HEK293 (cell line): ENCODE results near the gene MYH15.

Source experiments
- CTCF ChIA-PET: fragments of 350-600 bp; formaldehyde crosslinking; extraction: SDS; loops from one replicate; lab custom pipeline; 2021; ENCODE audit warnings: antibody characterized with exemption; lab: Yijun Ruan, JAX
- POLR2A ChIA-PET: fragments of 300-600 bp; formaldehyde crosslinking; extraction: SDS; loops from one replicate; lab custom pipeline; 2020; ENCODE audit warnings: antibody characterized with exemption, inconsistent platforms; lab: Yijun Ruan, JAX
- H3K27ac ChIP-seq: fragments of 200-500 bp; sonication (Bioruptor generic); 2 replicates; pipeline ENCODE4 v1.5.1; 2014; ENCODE audit warnings: low read depth, low read length, control low read depth, inconsistent platforms; ENCODE audit errors: extremely low read depth
- H3K36me3 ChIP-seq, 2 experiments: fragments of 200-500 bp in 1 of 2; sonication (Bioruptor generic) in 1 of 2; 1 replicate in 1 of 2; 2 replicates in 1 of 2; pipeline ENCODE4 v1.5.1; 2014 to 2017; ENCODE audit warnings: inconsistent platforms in 2 of 2, low read length in 2 of 2; ENCODE audit not compliant: control insufficient read depth in 2 of 2, insufficient read depth in 1 of 2
- H3K4me1 ChIP-seq: fragments of 200-500 bp; sonication (Bioruptor generic); 2 replicates; pipeline ENCODE4 v1.5.1; 2014; ENCODE audit warnings: mild to moderate bottlenecking, low read length, inconsistent platforms; ENCODE audit not compliant: control insufficient read depth, insufficient read depth
- H3K4me3 ChIP-seq: 2 replicates; pipeline ENCODE4 v1.5.1; 2011; ENCODE audit warnings: low read depth, mild to moderate bottlenecking, control low read depth, low read length, moderate library complexity
- H3K9me3 ChIP-seq: fragments of 200-500 bp; sonication (Bioruptor generic); 2 replicates; pipeline ENCODE4 v1.5.1; 2014; ENCODE audit warnings: low read depth, low read length, inconsistent platforms; ENCODE audit not compliant: control insufficient read depth, insufficient read depth
- FEZF1 ChIP-seq: fragments of 450-650 bp; formaldehyde crosslinking; IDR thresholded peaks from 2 replicates; pipeline ENCODE4 v1.5.1; 2016; ENCODE audit warnings: missing biosample characterization, missing genetic modification characterization
- HIC1 ChIP-seq: fragments of 450-650 bp; formaldehyde crosslinking; IDR thresholded peaks from 2 replicates; pipeline ENCODE4 v1.5.1; 2016; ENCODE audit warnings: missing biosample characterization, missing genetic modification characterization
- MYNN ChIP-seq: fragments of 450-650 bp; formaldehyde crosslinking; IDR thresholded peaks from 2 replicates; pipeline ENCODE4 v1.5.1; 2016; ENCODE audit warnings: missing biosample characterization, missing genetic modification characterization, borderline replicate concordance
- OVOL3 ChIP-seq: fragments of 450-650 bp; formaldehyde crosslinking; IDR thresholded peaks from 2 replicates; pipeline ENCODE4 v1.5.1; 2016; ENCODE audit warnings: missing biosample characterization, missing genetic modification characterization
- PRDM2 ChIP-seq: fragments of 450-650 bp; formaldehyde crosslinking; IDR thresholded peaks from 2 replicates; pipeline ENCODE4 v1.5.1; 2016; ENCODE audit warnings: missing biosample characterization, missing genetic modification characterization, borderline replicate concordance
- PRDM4 ChIP-seq: fragments of 450-650 bp; formaldehyde crosslinking; IDR thresholded peaks from 2 replicates; pipeline ENCODE4 v1.5.1; 2017; ENCODE audit warnings: missing biosample characterization, missing genetic modification characterization
- SCRT1 ChIP-seq: fragments of 450-650 bp; formaldehyde crosslinking; IDR thresholded peaks from 2 replicates; pipeline ENCODE4 v1.5.1; 2016; ENCODE audit warnings: missing biosample characterization, missing genetic modification characterization, borderline replicate concordance
- WT1 ChIP-seq: fragments of 450-650 bp; formaldehyde crosslinking; IDR thresholded peaks from 2 replicates; pipeline ENCODE4 v1.5.1; 2016; ENCODE audit warnings: missing biosample characterization, missing genetic modification characterization
- ZBTB1 ChIP-seq: fragments of 450-650 bp; formaldehyde crosslinking; IDR thresholded peaks from 2 replicates; pipeline ENCODE4 v1.5.1; 2016; ENCODE audit warnings: missing biosample characterization, missing genetic modification characterization
- ZBTB20 ChIP-seq: fragments of 450-650 bp; formaldehyde crosslinking; IDR thresholded peaks from 2 replicates; pipeline ENCODE4 v1.5.1; 2016; ENCODE audit warnings: missing biosample characterization, missing genetic modification characterization
- ZNF132 ChIP-seq: fragments of 450-650 bp; formaldehyde crosslinking; IDR thresholded peaks from 2 replicates; pipeline ENCODE4 v1.5.1; 2017; ENCODE audit warnings: missing biosample characterization, missing genetic modification characterization, borderline replicate concordance
- ZNF184 ChIP-seq: fragments of 450-650 bp; IDR thresholded peaks from 2 replicates; pipeline ENCODE4 v1.5.1; 2018; ENCODE audit warnings: missing biosample characterization, mild to moderate bottlenecking, missing genetic modification characterization
- ZNF19 ChIP-seq: fragments of 450-650 bp; formaldehyde crosslinking; IDR thresholded peaks from 2 replicates; pipeline ENCODE4; 2016; ENCODE audit warnings: missing biosample characterization, missing genetic modification characterization, low read depth
- ZNF350 ChIP-seq: fragments of 450-650 bp; formaldehyde crosslinking; IDR thresholded peaks from 2 replicates; pipeline ENCODE4 v1.5.0; 2017; ENCODE audit warnings: missing biosample characterization, mild to moderate bottlenecking, missing genetic modification characterization
- ZNF404 ChIP-seq: fragments of 450-650 bp; formaldehyde crosslinking; IDR thresholded peaks from 2 replicates; pipeline ENCODE4 v1.5.1; 2017; ENCODE audit warnings: missing biosample characterization, missing genetic modification characterization
- ZNF488 ChIP-seq: fragments of 450-650 bp; formaldehyde crosslinking; IDR thresholded peaks from 2 replicates; pipeline ENCODE4 v1.5.1; 2016; ENCODE audit warnings: missing biosample characterization, missing genetic modification characterization
- ZNF510 ChIP-seq: fragments of 450-650 bp; formaldehyde crosslinking; IDR thresholded peaks from 2 replicates; pipeline ENCODE4 v1.5.1; 2018; ENCODE audit warnings: mild to moderate bottlenecking, missing genetic modification characterization, missing biosample characterization; ENCODE audit not compliant: insufficient replicate concordance
- ZNF514 ChIP-seq: fragments of 450-650 bp; formaldehyde crosslinking; IDR thresholded peaks from 2 replicates; pipeline ENCODE4 v1.5.1; 2016; ENCODE audit warnings: missing biosample characterization, missing genetic modification characterization
- ZNF610 ChIP-seq: fragments of 450-650 bp; formaldehyde crosslinking; IDR thresholded peaks from 2 replicates; pipeline ENCODE4 v1.5.1; 2016; ENCODE audit warnings: missing biosample characterization, missing genetic modification characterization, borderline replicate concordance
- ZNF639 ChIP-seq: fragments of 450-650 bp; formaldehyde crosslinking; IDR thresholded peaks from 2 replicates; pipeline ENCODE4 v1.5.1; 2016; ENCODE audit warnings: missing biosample characterization, missing genetic modification characterization
- ZNF692 ChIP-seq: fragments of 450-650 bp; formaldehyde crosslinking; IDR thresholded peaks from 2 replicates; pipeline ENCODE4 v1.5.1; 2016; ENCODE audit warnings: missing biosample characterization, missing genetic modification characterization

The MYH15 gene

GRCh38 chr3:108441518-108441917 is 68.9 kb downstream of the MYH15 start:
- ChIA-PET CTCF (interaction anchor here (0.7 to 1.0 kb wide), 2 partner anchors 36 to 123 kb away, joined by 3 read pairs; no protein-coding TSS in a partner anchor), POLR2A (no interaction called here)
- no peak overlapping the region for H3K27ac ChIP-seq
- TF ChIP-seq ZNF610 (no peak), ZBTB20 (tag by site-specific recombination) (no peak), ZNF514 (no peak), MYNN (tag by site-specific recombination) (no peak), WT1 (tag by site-specific recombination) (no peak), ZNF510 (no peak), ZNF404 (tag by site-specific recombination) (no peak), SCRT1 (tag by site-specific recombination) (no peak), PRDM4 (no peak), OVOL3 (tag by site-specific recombination) (no peak), HIC1 (tag by site-specific recombination) (no peak), ZNF692 (no peak), FEZF1 (no peak), ZNF184 (tag by site-specific recombination) (no peak)
- no peak overlapping the region for H3K4me3 ChIP-seq
- no peaks in the 10 kb centered on the region for H3K36me3 ChIP-seq
- H3K4me1 ChIP-seq: no peaks in the 10 kb centered on the region
- no peaks in the 10 kb centered on the region for H3K9me3 ChIP-seq

GRCh38 chr3:108441071-108441507 is 69.3 kb downstream of the MYH15 start:
- Histone ChIP-seq H3K9me3 (no peaks in the 10 kb centered on the region), H3K36me3 (no peaks in the 10 kb centered on the region), H3K27ac (no peak overlapping the region), H3K4me1 (no peaks in the 10 kb centered on the region), H3K4me3 (no peak overlapping the region)
- POLR2A ChIA-PET: no interaction called here
- CTCF ChIA-PET: interaction anchor here (0.7 to 1.0 kb wide), 2 partner anchors 36 to 122 kb away, joined by 3 read pairs; no protein-coding TSS in a partner anchor
- TF ChIP-seq ZNF19: no peak
- TF ChIP-seq ZBTB1 (tag by site-specific recombination): no peak
- no peak for TF ChIP-seq ZNF639 (tag by site-specific recombination)
- TF ChIP-seq ZNF350 (tag by site-specific recombination): no peak
- TF ChIP-seq PRDM2 (tag by site-specific recombination): no peak
- TF ChIP-seq ZNF488 (tag by site-specific recombination): no peak
- TF ChIP-seq ZNF132 (tag by site-specific recombination): no peak
